Right ventricle myocardium superior (tissue), 1 donor: Measurements from ENCODE around the gene CENATAC. TPM values are rescaled to one million over a fixed set of nuclear protein-coding genes. Genes with fewer than 3 reads are reported as not detected.
"Not testable (repeated sequence)": the region's sequence is repeated elsewhere in the genome, so short reads cannot be mapped to it uniquely, and the experiment has no call there.

Source experiments
- ATAC-seq: fragments of 200-7000 bp; cut with Tn5 transposase; one replicate; pipeline ENCODE4 v1.9.1; 2020; ENCODE audit warnings: mild to moderate bottlenecking; ENCODE audit not compliant: poor library complexity
- DNase-seq: peaks from one replicate; pipeline ENCODE4 v3.0.0-alpha.2; 2020
- intact Hi-C: fragments of 100-400 bp; cut with DNase I; formaldehyde crosslinking; loops from one replicate; pipeline ENCODE4 v1.11.2; 2022
- total RNA-seq: library from RNA; stranded (reverse); fragmentation: NEBNext Ultra II Directional; extraction: Animal tissue kit (Norgen Biotek cat#: 25700); gene quantifications from one replicate; pipeline ENCODE4 v1.2.1, GENCODE V29; 2021
- donor health status: DM: no; HTN: yes; CAD: no; lungs with severe emphysema.

CENATAC gene
- total RNA-seq, 1 donor from 2014 or later, result 10.0 TPM

DNA sequence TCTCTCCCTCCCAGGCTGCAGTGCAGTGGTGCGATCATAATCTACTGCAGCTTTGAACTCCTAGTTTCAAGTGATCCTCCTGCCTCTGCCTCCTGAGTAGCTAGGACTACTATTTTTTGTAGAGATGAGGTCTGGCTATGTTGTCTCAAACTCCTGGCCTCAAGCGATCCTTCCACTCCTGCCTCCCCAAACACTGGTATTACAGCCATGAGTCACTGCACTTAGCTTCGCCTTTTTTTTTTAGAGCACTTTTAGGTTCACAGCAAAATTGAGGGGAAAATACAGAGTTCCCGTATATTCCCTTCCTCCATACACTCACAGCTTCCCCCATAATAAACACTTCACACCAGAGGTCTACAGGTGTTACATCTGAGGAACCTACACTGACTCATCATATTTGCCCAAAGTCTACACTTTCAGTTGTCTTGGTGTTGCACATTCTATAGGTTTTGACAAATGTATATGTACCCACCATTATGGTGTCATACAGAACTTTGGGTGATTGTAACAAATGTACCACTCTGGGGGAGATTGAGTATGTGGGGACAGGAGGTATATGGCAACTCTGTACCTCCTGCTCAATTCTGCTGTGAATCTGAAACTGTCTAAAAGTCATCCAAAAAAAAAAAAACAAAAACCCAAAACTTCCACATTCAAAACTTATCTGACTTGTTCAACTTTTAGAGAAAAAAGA is 44.0 kb downstream of the CENATAC start:
- no peak for ATAC-seq
- intact Hi-C loops, result no loop called here
- DNase-seq, result no peak

DNA sequence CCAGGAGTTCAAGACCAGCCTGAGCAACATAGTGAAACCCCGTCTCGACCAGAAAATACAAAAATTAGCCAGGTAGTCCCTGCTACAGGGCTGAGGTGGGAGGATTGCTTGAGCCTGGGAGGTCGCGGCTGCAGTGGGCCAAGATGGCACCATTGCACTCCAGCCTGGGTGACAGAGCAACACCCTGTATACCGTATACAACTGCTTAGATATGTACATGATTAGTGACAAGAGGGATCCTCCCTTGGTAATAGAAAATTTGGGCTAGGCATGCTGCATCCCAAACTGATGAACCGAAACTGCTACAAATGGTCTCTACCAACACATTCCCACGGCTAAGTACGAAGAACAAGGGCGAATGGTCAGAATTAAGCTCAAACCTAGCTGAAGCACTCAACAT is 45.0 kb downstream of the CENATAC start:
- ATAC-seq (no peak), DNase-seq (no peak)
- intact Hi-C loops, result no loop called here

DNA sequence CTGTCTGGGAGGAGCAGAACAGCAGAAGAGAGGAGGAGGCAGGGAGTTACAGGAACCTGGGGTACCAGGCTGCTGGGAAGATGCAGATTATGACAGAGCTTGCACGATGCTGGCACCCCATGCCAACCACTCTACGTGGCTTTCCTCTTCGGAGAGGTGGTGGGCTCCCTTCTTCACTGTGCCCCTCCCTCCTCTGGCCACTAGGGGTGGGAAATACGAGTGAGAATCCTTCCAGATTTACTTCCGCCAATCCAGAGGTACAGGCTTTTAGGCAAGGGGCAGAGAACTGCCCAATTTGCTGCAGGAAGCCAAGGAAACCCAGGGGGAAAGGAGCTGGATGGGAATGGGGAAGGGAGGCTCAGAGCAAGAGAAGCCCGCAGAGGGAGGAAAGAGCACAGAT is 46.8 kb downstream of the CENATAC start:
- no peak for ATAC-seq
- DNase-seq, result no peak
- intact Hi-C loops, result no loop called here

DNA sequence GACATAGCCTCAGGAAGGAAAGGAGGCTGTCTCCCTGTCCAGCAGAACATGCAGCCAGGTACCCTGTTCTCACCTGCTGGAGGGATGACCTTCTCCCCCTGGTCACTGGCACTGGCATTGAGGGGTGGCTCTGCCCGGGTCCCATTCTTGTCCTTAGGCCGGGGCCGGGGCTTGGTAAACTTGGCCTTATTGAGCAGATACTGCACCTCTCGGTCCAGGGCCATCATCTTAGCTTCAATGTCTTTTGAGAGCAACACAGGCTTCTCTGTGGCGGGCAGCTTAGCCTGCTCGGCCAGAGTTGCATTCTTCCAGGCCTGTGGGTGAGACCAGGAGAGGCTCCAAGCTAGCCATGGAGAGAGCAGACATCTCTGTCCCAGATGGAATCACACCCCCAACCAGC is 48.6 kb downstream of the CENATAC start:
- ATAC-seq, result no peak
- intact Hi-C loops, result no loop called here
- DNase-seq, result no peak

DNA sequence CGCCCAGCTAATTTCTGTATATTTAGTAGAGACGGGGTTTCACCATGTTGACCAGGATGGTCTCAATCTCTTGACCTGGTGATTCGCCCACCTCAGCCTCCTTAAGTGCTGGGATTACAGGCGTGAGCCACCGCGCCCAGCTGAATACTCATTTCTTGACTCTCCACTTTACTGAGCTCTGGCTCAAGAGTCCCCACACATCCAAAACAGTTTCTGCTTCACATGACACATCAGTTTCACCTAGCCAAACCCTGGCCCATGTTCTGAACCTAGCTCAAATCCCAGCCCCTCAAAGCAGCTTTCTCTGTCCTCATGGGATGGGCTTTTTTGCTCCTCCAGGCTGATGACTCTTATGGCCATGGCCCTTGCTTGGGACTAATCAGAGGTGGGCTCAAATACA is 49.3 kb downstream of the CENATAC start:
- ATAC-seq, result no peak
- no peak for DNase-seq
- intact Hi-C loops, result no loop called here

DNA sequence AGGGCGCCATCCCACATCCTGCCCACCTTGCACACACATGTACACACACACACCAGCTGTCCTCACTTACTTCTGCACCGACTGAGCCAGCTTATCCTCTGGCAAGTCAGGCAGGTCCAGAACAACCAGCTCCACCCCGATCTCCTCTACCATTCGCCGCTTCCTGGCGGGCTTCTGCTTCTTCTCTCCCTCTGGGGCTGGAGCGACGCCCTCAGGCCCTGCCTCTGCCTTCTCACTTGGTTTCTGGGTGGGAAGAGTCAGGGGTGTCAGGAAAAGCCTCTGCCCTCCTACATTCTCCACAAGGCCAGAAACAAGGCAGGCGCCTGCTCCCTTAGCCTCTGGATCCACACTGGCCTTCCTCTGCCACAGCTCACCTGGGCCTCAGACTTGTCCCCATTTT is 50.7 kb downstream of the CENATAC start:
- intact Hi-C loops, result no loop called here
- DNase-seq (no peak), ATAC-seq (no peak)

DNA sequence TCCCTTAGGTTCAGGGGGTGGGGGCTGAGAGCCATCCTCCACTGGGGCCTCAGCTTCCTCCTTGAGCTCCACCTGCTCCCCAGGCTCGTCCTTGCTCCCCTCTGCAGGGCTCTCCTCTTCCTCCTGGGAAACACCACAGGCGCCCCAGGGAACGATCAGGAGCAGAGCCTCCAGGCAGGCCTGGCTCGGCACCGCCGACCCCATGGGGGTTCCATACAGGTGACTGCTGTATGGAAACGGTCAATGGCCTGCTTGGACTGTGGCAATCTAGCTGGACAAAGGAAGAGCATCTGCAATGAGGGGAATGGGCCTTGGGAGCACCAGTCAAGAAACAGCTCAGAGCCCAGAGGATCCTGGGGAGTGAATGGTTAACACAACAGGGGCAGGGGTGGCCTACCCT is 51.1 kb downstream of the CENATAC start:
- ATAC-seq (no peak), DNase-seq (no peak)
- intact Hi-C loops, result no loop called here

DNA sequence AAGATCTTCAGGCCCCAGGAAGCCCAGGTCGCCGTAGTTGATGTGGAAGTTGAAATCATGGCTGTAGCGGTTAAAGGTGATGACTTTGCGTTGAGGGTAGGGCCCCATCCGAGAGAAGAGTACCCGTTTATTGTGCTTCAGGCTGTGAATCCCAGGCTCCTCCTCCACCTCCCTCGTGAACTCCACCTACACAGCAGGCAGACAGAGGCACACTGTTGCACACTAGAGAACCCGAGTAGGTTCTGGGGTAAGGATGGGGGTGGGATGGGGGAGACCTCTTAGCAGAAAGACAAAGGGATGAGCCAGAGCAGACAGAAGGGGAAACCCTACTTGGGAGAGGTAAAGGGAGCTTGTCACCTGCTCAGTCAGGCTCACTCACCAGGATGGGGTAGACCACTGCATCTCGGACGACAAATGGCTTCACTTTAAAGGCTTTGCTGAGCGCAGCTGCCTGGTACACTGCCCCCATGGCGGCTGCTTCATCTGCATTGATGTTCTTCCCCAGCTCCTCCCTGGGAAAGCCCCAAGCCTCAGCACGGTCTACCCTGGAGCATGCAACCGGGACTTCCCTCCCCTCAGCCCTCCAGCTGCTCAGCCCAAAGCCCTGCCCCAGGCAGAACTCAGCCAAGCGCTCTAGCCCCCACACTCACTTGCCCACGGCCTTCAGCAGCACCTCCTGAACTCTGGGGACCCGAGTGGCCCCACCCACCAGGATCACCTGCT is 53.7 kb downstream of the CENATAC start:
- ATAC-seq, result no peak
- intact Hi-C loops, result no loop called here
- no peak for DNase-seq

DNA sequence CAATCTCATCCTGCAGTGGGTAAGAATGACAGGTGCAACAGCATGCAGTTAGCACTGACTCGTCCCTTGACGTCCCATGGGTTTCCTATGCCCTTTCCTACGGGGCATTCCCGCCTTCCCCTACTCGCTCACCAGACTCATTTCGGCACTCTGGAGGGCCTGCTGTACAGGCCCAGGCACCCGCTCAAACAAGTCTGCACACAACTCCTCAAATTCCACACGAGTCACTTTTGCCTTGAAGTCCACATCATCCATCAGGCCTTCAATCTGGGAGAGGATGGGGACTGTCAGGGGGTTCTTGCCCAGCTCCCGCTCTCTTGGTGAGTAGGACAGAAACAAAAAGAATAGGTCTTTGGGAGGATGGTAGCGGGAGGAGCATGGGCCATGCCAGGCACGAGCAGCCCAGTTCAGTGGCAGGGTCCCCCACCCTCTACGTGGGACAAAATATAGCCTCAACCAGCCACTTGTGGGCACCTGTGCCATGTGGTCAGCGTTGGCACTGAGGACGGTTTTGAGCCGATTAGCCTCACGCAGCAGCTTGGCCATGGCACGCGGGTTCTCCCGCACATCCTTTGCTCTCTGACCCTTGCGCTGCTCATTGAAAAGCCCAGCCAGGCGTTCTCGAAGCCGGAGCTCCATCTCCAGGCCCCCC is 54.4 kb downstream of the CENATAC start:
- DNase-seq (no peak), ATAC-seq (no peak)
- intact Hi-C loops, result no loop called here

DNA sequence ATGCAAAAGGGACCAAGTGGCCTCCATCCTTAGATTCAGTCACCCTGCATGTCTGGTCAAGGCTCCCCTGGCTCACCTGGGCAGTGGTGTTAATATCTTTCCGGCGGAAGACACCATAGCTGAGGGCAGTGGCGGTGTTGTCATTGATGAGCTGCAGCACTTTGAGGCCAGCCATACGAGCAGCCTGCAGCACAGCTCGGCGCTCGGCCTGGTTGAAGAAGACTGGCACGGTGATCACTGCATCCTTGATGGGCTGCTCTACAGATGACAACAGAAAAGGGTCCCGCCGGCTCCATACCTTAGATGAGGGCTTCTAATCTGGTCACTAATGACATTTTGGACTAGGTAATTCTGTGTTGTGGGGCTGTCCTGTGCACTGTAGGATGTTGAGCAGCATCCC is 56.5 kb downstream of the CENATAC start:
- DNase-seq (no peak), ATAC-seq (no peak)
- intact Hi-C loops, result no loop called here

DNA sequence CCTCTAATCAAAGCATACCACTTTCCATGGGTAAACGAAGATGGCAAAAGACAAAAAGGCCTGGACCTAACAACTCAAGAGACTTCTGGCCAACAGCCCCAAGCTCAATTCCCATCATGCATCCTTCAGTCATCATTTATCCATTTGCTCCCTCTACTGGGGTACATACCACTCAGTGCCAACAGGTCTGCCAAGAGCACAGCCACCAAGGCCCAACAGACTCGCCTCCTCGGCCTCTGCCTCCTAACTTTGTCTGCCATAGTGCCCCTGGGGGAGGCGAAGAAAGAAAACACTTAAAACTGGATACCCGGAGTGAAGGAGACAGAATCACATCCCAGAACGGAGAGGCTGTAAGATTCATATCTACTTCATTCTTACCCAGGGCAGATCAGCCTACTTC is 58.0 kb downstream of the CENATAC start:
- no peak for DNase-seq
- intact Hi-C loops, result no loop called here
- ATAC-seq, result no peak

DNA sequence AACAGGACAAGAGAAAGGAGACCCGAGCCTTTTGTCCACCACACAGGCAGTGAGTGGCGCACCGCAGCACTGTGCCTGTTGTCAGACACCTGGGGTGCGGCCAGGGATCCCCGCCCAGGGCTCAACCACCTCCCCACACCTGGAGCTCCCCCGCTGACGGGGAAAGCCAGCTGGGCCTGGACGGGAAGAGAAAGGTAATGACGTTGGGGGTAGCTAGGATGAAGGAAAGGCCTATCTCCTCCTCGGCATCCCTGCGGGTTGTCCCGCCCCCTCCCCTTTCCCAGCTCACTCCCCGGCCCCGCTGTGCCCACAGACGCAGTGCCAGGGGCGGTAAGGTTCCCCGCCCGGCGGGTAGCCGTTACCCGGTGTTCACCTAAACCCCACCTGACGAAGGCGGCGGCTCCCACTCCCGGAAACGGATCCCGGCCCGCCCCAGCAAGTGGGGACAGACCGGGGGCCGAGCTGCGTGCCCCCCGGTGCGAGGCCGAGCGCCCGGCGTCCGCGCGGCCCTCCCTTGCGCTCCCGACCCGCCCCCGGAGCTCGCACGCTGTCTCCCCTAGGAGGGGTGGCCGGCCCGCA is 58.6 kb downstream of the CENATAC start:
- DNase-seq (no peak), ATAC-seq (peak; percentile 9)
- intact Hi-C loops, result no loop called here

DNA sequence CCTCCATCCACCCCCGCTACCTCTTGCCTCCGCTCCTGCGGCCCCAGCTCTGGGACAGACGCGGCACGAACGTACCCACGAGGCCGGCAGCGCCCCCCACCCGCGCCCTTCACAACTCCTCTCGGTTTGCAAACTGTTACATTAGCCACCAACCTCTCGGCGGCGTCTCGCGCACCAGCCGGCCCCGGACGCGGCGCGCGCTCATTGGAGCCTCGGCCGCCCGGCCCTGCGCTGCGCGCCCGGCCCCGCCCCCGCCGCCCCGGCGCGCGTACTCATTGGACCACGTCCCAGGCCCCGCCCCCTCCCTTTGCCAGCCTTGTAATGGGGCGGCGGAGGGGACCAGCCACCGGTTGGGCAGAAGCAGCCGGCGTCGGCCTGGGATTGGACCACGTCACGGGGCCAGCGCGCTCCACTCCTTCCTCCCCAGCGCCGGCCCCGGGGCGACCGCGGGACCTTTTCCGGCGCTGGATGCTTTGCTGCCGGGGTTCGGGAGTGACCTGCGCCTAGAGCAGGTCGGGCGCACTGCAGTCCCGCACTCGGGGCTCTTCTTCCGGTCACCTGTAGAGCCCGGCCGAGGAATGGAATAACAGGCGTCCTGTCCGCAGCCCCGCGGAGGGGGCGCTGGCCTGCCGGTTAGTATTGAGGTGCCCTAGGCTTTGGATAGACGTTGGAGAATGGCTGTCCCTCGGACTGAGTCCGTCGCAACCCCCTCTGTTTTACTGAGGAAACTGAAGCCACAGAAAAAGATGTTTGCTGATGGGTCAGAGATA is 59.2 kb downstream of the CENATAC start, which contains the start of gene HYOU1:
Gene HYOU1 (minus strand): TSS at position 206 of the 770 bp plus-strand sequence. CDS start 1,045 bp downstream, outside the sequence.
- intact Hi-C loops, result no loop called here
- DNase-seq, result peak; percentile 99
- ATAC-seq, result peak; percentile 97

DNA sequence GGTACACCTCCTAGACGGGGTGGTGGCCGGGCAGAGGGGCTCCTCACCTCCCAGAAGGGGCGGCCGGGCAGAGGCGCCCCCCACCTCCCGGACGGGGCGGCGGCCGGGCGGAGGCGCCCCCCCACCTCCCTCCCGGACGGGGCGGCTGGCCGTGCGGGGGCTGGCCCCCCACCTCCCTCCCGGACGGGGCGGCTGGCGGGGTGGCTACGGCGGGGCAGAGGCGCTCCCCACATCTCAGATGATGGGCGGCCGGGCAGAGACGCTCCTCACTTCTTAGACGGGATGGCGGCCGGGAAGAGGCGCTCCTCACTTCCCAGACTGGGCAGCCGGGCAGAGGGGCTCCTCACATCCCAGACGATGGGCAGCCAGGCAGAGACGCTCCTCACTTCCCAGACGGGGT is 61.2 kb downstream of the CENATAC start:
- ATAC-seq, DNase-seq, intact Hi-C loops: not testable (repeated sequence)

DNA sequence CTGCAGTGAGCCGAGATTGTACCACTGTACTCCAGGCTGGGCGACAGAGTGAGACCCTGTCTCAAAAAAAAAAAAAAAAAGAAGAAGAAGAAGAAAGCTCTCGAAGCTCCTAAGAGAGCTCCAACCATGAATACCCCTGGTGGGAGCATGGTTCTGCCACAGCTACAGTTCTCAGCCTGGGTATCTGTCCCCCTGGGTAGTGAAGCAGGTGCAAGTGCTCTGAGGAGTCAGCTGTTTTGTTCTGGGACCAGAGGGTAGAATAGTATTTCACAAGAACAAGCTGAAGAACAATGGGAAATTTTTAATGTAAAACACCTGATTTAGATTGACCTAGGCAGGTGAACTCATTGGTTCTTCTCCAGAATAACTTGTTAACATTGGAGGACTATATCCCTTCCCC is 63.3 kb downstream of the CENATAC start:
- DNase-seq, result no peak
- intact Hi-C loops, result no loop called here
- ATAC-seq, result no peak

DNA sequence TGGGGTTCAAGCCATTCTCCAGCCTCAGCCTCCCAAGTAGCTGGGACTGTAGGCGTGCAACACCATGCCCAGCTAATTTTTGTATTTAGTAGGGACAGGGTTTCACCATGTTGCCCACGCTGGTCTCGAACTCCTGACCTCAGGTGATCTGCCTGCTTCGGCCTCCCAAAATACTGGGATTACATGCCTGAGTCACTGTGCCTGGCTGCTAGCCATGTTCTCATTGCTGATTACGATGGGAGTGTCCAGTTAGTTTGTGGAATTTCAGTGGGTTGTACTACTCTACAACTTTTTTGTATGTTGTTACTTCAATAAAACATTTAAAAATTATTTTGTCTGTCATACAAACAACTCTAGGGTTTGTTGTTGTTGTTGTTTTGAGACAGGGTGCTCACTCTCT is 64.8 kb downstream of the CENATAC start:
- intact Hi-C loops, result no loop called here
- DNase-seq (no peak), ATAC-seq (no peak)

DNA sequence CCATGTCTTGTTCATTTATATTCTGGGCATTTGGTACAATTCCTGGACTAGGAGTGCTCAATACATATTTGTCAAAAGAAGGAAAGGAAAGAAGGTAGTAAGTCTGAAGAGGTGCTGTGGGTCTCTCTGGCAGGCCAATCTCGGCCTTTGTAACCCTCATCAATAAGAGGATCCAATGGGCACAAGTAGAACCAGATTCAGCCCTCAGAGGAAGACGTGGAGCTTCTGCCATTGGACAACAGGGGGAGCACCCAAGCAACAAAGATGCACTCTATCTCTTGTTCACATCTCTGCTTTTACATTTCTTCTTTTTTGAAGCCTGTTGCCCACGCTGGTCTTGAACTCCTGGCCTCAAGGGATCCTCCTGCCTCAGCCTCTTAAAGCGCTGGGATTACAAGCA is 67.4 kb downstream of the CENATAC start:
- ATAC-seq, result no peak
- no peak for DNase-seq
- intact Hi-C loops, result no loop called here
